IMR-90 (cell line): ENCODE data around the gene USP47. TPM values are rescaled to one million over a fixed set of nuclear protein-coding genes. Genes with fewer than 3 reads are reported as not detected.

Experiments
- ATAC-seq: fragments of 200-7000 bp; cut with Tn5 transposase; 2 replicates; pipeline ENCODE4 v1.9.1; 2020; ENCODE audit warnings: low read depth, mild to moderate bottlenecking, moderate library complexity
- BruUV-seq: library from RNA; stranded (reverse); fragments of 400-500 nt; replicated peaks from 2 replicates; lab custom pipeline; 2021; lab: Mats Ljungman, UMichigan
- CTCF ChIA-PET: fragments of 300-600 bp; formaldehyde crosslinking; extraction: SDS; loops from one replicate; lab custom pipeline; 2021; ENCODE audit warnings: antibody characterized with exemption; lab: Yijun Ruan, JAX
- POLR2A ChIA-PET: fragments of 300-600 bp; sonication (Branson Sonifier 250); formaldehyde crosslinking; loops from one replicate; lab custom pipeline; 2022; ENCODE audit warnings: antibody characterized with exemption; ENCODE audit not compliant: unreplicated experiment; lab: Charles Lee
- DNase-seq: peaks from one replicate; pipeline ENCODE4 v3.0.0; 2013
- H2AFZ ChIP-seq: replicated peaks from 2 replicates; pipeline ENCODE3; 2013; ENCODE audit warnings: low read length, mild to moderate bottlenecking; ENCODE audit not compliant: poor library complexity
- H2AK5ac ChIP-seq: 2 replicates; pipeline ENCODE4 v1.6.1; 2013; ENCODE audit warnings: low read depth, low read length, inconsistent platforms
- H2AK9ac ChIP-seq: replicated peaks from 2 replicates; pipeline ENCODE3; 2013; ENCODE audit warnings: mild to moderate bottlenecking, low read depth, low read length, moderate library complexity; ENCODE audit not compliant: poor library complexity
- H2BK120ac ChIP-seq: 2 replicates; pipeline ENCODE4 v1.6.1; 2013; ENCODE audit warnings: low read depth, low read length, inconsistent platforms
- H2BK15ac ChIP-seq: 3 replicates; pipeline ENCODE4 v1.6.1; 2013; ENCODE audit warnings: low read depth, low read length, inconsistent platforms
- H2BK20ac ChIP-seq: 2 replicates; pipeline ENCODE4 v1.6.1; 2013; ENCODE audit warnings: low read depth, mild to moderate bottlenecking, inconsistent platforms, low read length, moderate library complexity
- H2BK5ac ChIP-seq: 2 replicates; pipeline ENCODE4 v1.6.1; 2013; ENCODE audit warnings: mild to moderate bottlenecking, low read depth, low read length, inconsistent platforms; ENCODE audit not compliant: poor library complexity, severe bottlenecking
- H3K14ac ChIP-seq: replicated peaks from 2 replicates; pipeline ENCODE4 v1.6.1; 2013; ENCODE audit warnings: low read depth, low read length, inconsistent platforms
- H3K18ac ChIP-seq: 2 replicates; pipeline ENCODE4 v1.6.1; 2013; ENCODE audit warnings: low read depth, low read length, control low read depth
- H3K23ac ChIP-seq: 2 replicates; pipeline ENCODE4 v1.6.1; 2013; ENCODE audit warnings: low read depth, low read length, inconsistent platforms
- H3K27ac ChIP-seq: 2 replicates; pipeline ENCODE4 v1.5.1; 2013; ENCODE audit warnings: mild to moderate bottlenecking, control low read depth, low read length; ENCODE audit not compliant: insufficient read depth
- H3K27me3 ChIP-seq: 2 replicates; pipeline ENCODE4 v1.6.1; 2013; ENCODE audit warnings: low read length; ENCODE audit not compliant: control insufficient read depth, insufficient read depth
- H3K36me3 ChIP-seq: 2 replicates; pipeline ENCODE4 v1.6.1; 2013; ENCODE audit warnings: low read length, mixed read lengths; ENCODE audit not compliant: control insufficient read depth, insufficient read depth
- H3K4ac ChIP-seq: 2 replicates; pipeline ENCODE4 v1.6.1; 2013; ENCODE audit warnings: low read depth, low read length, inconsistent platforms
- H3K4me1 ChIP-seq: 2 replicates; pipeline ENCODE4 v1.6.1; 2013; ENCODE audit warnings: low read length, mixed read lengths; ENCODE audit not compliant: control insufficient read depth, insufficient read depth
- H3K4me2 ChIP-seq: 2 replicates; pipeline ENCODE4 v1.6.1; 2013; ENCODE audit warnings: low read depth, mild to moderate bottlenecking, control low read depth, low read length, moderate library complexity
- H3K4me3 ChIP-seq: 2 replicates; pipeline ENCODE4 v1.5.1; 2013; ENCODE audit warnings: low read depth, mild to moderate bottlenecking, control low read depth, low read length, moderate library complexity; ENCODE audit not compliant: insufficient read depth
- H3K56ac ChIP-seq: 2 replicates; pipeline ENCODE4 v1.6.1; 2013; ENCODE audit warnings: low read length, inconsistent platforms; ENCODE audit not compliant: insufficient read depth; ENCODE audit errors: extremely low read depth
- H3K79me1 ChIP-seq, 2 experiments: 2 replicates each; pipeline ENCODE4 v1.6.1; 2013; ENCODE audit warnings: low read length in 2 of 2, inconsistent platforms in 1 of 2, low read depth in 1 of 2
- H3K9ac ChIP-seq: 2 replicates; pipeline ENCODE4 v1.6.1; 2013; ENCODE audit warnings: low read depth, low read length, control low read depth
- H3K9me1 ChIP-seq: 2 replicates; pipeline ENCODE4 v1.6.1; 2013; ENCODE audit warnings: low read length, inconsistent platforms; ENCODE audit not compliant: insufficient read depth
- H3K9me3 ChIP-seq: 2 replicates; pipeline ENCODE4 v1.6.1; 2013; ENCODE audit warnings: low read length; ENCODE audit not compliant: control insufficient read depth, insufficient read depth
- H4K20me1 ChIP-seq: 2 replicates; pipeline ENCODE4 v1.6.1; 2013; ENCODE audit warnings: low read length, inconsistent platforms; ENCODE audit not compliant: insufficient read depth
- H4K5ac ChIP-seq: 2 replicates; pipeline ENCODE4 v1.6.1; 2013; ENCODE audit warnings: mild to moderate bottlenecking, low read depth, low read length, control low read depth
- H4K8ac ChIP-seq, 2 experiments: 2 replicates each; pipeline ENCODE4 v1.6.1; 2013; ENCODE audit warnings: low read depth in 2 of 2, low read length in 2 of 2, control low read depth in 1 of 2, inconsistent platforms in 1 of 2
- H4K91ac ChIP-seq: 2 replicates; pipeline ENCODE4 v1.6.1; 2013; ENCODE audit warnings: low read depth, low read length, inconsistent platforms; ENCODE audit not compliant: insufficient read depth
- BHLHE40 ChIP-seq: fragments of 150-350 bp; IDR thresholded peaks from 2 replicates; pipeline ENCODE4 v1.6.1; 2016; ENCODE audit warnings: mild to moderate bottlenecking, low read depth, low read length
- CTCF ChIP-seq: conservative IDR thresholded peaks from 2 replicates; pipeline ENCODE4 v1.5.1; 2012; ENCODE audit warnings: mild to moderate bottlenecking, low read depth, low read length, improper control_type of control experiment
- FOS ChIP-seq: fragments of 150-350 bp; IDR thresholded peaks from 2 replicates; pipeline ENCODE4 v1.6.1; 2016; ENCODE audit warnings: low read depth, low read length
- MAFK ChIP-seq: IDR thresholded peaks from 2 replicates; pipeline ENCODE4 v1.6.1; 2012; ENCODE audit warnings: low read depth, low read length, improper control_type of control experiment
- MXI1 ChIP-seq: IDR thresholded peaks from 2 replicates; pipeline ENCODE4 v1.6.1; 2012; ENCODE audit warnings: low read depth, mild to moderate bottlenecking, low read length, moderate library complexity, borderline replicate concordance
- RAD21 ChIP-seq: IDR thresholded peaks from 2 replicates; pipeline ENCODE4 v1.6.1; 2012; ENCODE audit warnings: low read length, improper control_type of control experiment
- USF2 ChIP-seq: fragments of 150-350 bp; IDR thresholded peaks from 2 replicates; pipeline ENCODE4 v1.6.1; 2017; ENCODE audit warnings: mild to moderate bottlenecking, antibody characterized with exemption, low read length, low read depth
- WGBS, 2 experiments: methylation state at CpG; one replicate each; pipeline versions ENCODE4 v1.1.5 to v1.1.7; 2013; ENCODE audit warnings: missing lambda C conversion rate in 2 of 2; ENCODE audit not compliant: insufficient read length in 1 of 2; ENCODE audit errors: extremely low coverage in 2 of 2; 5-methylcytosine and 5-hydroxymethylcytosine counted together
- dilution Hi-C: fragments of 300-500 bp; cut with HindIII; formaldehyde crosslinking; loops from one replicate; pipeline ENCODE4 v1.14.3; 2018; ENCODE audit warnings: low sequenced_read_pairs; ENCODE audit not compliant: unreplicated experiment
- in situ Hi-C: fragments of 300-500 bp; cut with MboI; formaldehyde crosslinking; loops from 3 replicates; pipeline ENCODE4 v1.14.3; 2019; ENCODE audit warnings: low sequenced_read_pairs, inconsistent platforms, mixed read lengths
- intact Hi-C: fragments of 100-400 bp; cut with micrococcal nuclease; formaldehyde crosslinking; loops from 2 replicates; pipeline ENCODE4 v1.10.0; 2022
- polyA plus RNA-seq, 3 experiments: library from polyadenylated mRNA; depleted of rRNA; stranded (reverse); fragments of >200 nt; gene quantifications; 2 replicates each; pipeline ENCODE4 v1.2.3, GENCODE V29; 2012; ENCODE audit warnings: low replicate concordance in 1 of 3
- total RNA-seq: library from RNA; depleted of rRNA; stranded (reverse); fragments of >200 nt; gene quantifications from 2 replicates; pipeline ENCODE4 v1.2.3, GENCODE V29; 2012

Gene USP47
- total and polyA plus RNA-seq, 2 of the 4 experiments (the other 2 are of a cell fraction): 15.0 to 110 TPM

- H2BK20ac ChIP-seq: peak overlapping the region; percentile 2; the same call in 1 of the 2 replicates
- no peak overlapping the region for H3K9ac ChIP-seq
- H3K79me1 ChIP-seq: peaks cover 29 to 78% of the 10 kb centered on the region in 2 experiments
- intact Hi-C loops (no loop called here), in situ Hi-C loops (no loop called here), dilution Hi-C loops (no loop called here)
- peak overlapping the region; percentile 31; the same call in 1 of the 2 replicates for H3K4me2 ChIP-seq
- peaks cover 37% of the 10 kb centered on the region for H3K9me1 ChIP-seq
- H3K36me3 ChIP-seq: peaks cover 33% of the 10 kb centered on the region
- no TSS peak for BruUV-seq
- peak overlapping the region; percentile 59 for H3K14ac ChIP-seq
- no peak overlapping the region for H3K27ac ChIP-seq
- peak overlapping the region in 1 of 2 experiments; percentile 22; a peak in 1 of 4 replicates for H4K8ac ChIP-seq
- H2AFZ ChIP-seq: no peak overlapping the region
- peak overlapping the region; percentile 73; the same call in 1 of the 2 replicates for H3K18ac ChIP-seq
- peak; percentile 66 for DNase-seq
- H3K9me3 ChIP-seq: no peaks in the 10 kb centered on the region
- ATAC-seq: no peak
- H4K20me1 ChIP-seq: peaks cover 42% of the 10 kb centered on the region
- H2BK15ac ChIP-seq: 0 out of 3 replicates have a peak overlapping the region, but pooled peaks have one; percentile 79
- H3K4ac ChIP-seq: peak overlapping the region; percentile 71; the same call in 1 of the 2 replicates
- H4K5ac ChIP-seq: no peak overlapping the region
- peaks cover 31% of the 10 kb centered on the region for H3K4me1 ChIP-seq
- peak overlapping the region; percentile 58; the same call in 1 of the 2 replicates for H3K23ac ChIP-seq
- CTCF ChIA-PET: no interaction called here
- WGBS, 2 experiments: no CpG with 5 or more reads among the region's 4 CpGs
- no peak overlapping the region for H2AK9ac ChIP-seq
- POLR2A ChIA-PET: no interaction called here
- TF ChIP-seq FOS: no peak
- TF ChIP-seq CTCF: no peak
- no peak for TF ChIP-seq RAD21
- TF ChIP-seq MAFK: no peak
- no peak for TF ChIP-seq BHLHE40
- no peak for TF ChIP-seq USF2
- no peak for TF ChIP-seq MXI1
- H3K4me3 ChIP-seq: no peak overlapping the region
- H3K27me3 ChIP-seq: no peaks in the 10 kb centered on the region
- peak overlapping the region; percentile 72; the same call in 1 of the 2 replicates for H2AK5ac ChIP-seq
- H2BK120ac ChIP-seq: no peak overlapping the region; the same call in 1 of the 2 replicates
- H3K56ac ChIP-seq: no peak overlapping the region
- no peak overlapping the region for H4K91ac ChIP-seq
- H2BK5ac ChIP-seq: peak overlapping the region; percentile 61
Measured at GRCh38 chr11:12003815-12004214, 162.0 kb downstream of the USP47 start.
